ENCODE data around the gene RUSF1. TPM values are rescaled to one million over a fixed set of nuclear protein-coding genes. Genes with fewer than 3 reads are reported as not detected.
A peak's percentile ranks its signal among the peaks of the same experiment; 100 is the strongest.

The RUSF1 gene
- total and polyA plus RNA-seq, 8 donors = 39.9 to 96.7 (median 51.0) TPM

DNA sequence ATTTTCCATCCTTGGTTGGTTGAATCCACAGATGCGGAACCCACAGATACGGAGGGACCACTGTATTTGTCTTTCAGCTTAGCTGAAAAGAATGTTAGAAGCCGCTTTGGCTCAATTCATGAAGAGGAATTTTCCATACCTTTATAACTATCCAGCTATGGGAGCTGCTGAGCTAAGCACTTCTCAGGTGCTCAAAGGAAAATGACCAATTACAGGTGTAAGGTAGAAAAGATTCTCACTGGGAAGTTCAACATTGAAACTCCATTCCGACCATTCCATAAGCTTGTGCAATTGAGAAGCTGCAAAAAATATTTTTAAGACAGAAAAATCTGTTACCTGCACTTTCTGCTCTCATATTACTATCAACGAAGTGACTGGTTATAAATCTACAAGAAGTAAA lies 22.2 kb upstream of the RUSF1 start:
- H3K27ac ChIP-seq = no peak overlapping the region
- DNase-seq = no peak
- TF ChIP-seq, protein P1, sequence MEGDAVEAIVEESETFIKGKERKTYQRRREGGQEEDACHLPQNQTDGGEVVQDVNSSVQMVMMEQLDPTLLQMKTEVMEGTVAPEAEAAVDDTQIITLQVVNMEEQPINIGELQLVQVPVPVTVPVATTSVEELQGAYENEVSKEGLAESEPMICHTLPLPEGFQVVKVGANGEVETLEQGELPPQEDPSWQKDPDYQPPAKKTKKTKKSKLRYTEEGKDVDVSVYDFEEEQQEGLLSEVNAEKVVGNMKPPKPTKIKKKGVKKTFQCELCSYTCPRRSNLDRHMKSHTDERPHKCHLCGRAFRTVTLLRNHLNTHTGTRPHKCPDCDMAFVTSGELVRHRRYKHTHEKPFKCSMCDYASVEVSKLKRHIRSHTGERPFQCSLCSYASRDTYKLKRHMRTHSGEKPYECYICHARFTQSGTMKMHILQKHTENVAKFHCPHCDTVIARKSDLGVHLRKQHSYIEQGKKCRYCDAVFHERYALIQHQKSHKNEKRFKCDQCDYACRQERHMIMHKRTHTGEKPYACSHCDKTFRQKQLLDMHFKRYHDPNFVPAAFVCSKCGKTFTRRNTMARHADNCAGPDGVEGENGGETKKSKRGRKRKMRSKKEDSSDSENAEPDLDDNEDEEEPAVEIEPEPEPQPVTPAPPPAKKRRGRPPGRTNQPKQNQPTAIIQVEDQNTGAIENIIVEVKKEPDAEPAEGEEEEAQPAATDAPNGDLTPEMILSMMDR (IDR thresholded peaks at IDR 0.05) = no peak
- no peak overlapping the region for H3K4me3 ChIP-seq
- intact Hi-C loops (cut with DNase I) = no loop called here
- H3K27me3 ChIP-seq = no peaks in the 10 kb centered on the region
- H3K9me3 ChIP-seq = no peaks in the 10 kb centered on the region
- no peak for ATAC-seq
- no peak for FAIRE-seq
- H3K4me1 ChIP-seq = no peaks in the 10 kb centered on the region
- 52 to 66% methylated on average over 5 of the region's 5 CpGs for WGBS, 2 donors
- H3K36me3 ChIP-seq = no peaks in the 10 kb centered on the region

DNA sequence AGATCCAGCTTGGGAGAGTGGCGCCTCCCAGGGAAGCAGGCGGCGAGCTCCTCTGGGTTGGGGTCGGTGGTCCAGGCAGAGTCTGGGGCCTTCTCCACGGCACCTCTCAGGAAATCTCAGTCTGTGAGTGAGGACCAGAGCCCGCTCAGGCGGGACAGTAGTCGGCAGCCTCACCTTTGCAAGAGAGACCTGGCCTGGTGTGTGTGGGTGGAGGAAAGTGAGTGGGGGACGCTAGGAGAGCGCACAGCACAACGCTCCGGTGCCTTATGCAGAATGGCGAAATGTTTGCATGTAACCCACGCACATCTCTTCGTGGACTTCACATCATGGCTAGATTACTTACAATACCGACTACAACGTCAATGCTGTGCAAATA lies 21.7 kb upstream of the RUSF1 start:
- DNase-seq (no peak), FAIRE-seq (no peak), ATAC-seq (peak in 2 of 4 donors; percentile 14 to 35)
- intact Hi-C loops (cut with DNase I) = no loop called here
- H3K9me3 ChIP-seq = no peaks in the 10 kb centered on the region
- peak overlapping the region in 2 of 4 donors; percentile 30 to 39 for H3K4me3 ChIP-seq
- no peaks in the 10 kb centered on the region for H3K4me1 ChIP-seq
- WGBS, 2 donors = 7 to 16% methylated on average over 17 of the region's 17 CpGs
- TF ChIP-seq, protein P1 (IDR thresholded peaks at IDR 0.05) = no peak
- H3K27me3 ChIP-seq = no peaks in the 10 kb centered on the region
- no peaks in the 10 kb centered on the region for H3K36me3 ChIP-seq
- H3K27ac ChIP-seq = peak overlapping the region in 1 of 4 donors; percentile 35

DNA sequence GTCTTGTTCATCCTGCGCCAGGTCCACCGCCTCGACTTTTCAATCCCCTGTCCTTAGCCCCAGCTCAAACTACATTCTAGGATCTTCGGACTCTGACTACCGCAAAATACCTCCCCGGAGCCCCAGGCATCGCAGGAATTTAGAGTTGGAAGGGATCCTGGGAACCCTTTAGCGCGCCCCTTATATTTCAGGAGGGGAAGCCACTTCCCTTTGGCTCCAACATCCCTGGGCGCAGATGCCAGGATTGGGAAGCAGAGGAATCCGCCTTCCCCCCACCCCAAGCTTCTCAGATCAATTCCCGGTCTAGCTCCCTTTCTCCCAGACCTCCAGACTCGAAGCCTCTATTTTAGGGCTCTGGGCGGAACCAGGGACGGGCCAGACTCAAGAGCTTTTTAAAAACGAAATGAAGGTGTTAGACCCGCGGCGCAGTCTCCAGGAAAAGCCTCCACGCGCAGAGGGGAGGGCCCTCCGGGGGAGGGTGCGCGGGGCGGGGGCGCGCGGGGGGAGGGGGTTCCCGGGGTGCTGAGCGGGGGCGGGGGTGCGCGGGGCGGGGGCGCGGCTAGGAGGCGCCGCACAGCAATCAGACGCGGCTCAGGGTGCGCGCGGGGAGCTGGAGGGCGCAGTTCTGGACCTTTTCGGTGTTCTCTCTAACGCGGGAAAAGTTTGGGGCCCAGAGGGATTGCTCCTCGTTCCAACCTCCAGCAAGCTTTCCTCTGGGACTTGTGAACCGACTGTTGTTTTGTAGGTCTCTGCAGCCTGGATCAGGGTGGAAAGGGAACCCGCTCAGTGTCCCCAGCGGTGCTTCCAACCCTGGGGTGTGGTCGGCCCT lies 21.1 kb upstream of the RUSF1 start:
- TF ChIP-seq, protein P1 (IDR thresholded peaks at IDR 0.05) = no peak
- no peaks in the 10 kb centered on the region for H3K27me3 ChIP-seq
- peak overlapping the region in 2 of 4 donors; percentile 30 to 39 for H3K4me3 ChIP-seq
- no peak for FAIRE-seq
- H3K9me3 ChIP-seq = no peaks in the 10 kb centered on the region
- peak in 3 of 4 donors; percentile 71 to 80 (median 72) for ATAC-seq
- peak in 2 of 6 donors; percentile 19 to 35 for DNase-seq
- H3K4me1 ChIP-seq = no peaks in the 10 kb centered on the region
- H3K36me3 ChIP-seq = no peaks in the 10 kb centered on the region
- 2% methylated on average over 43 to 51 of the region's 52 CpGs for WGBS, 2 donors
- H3K27ac ChIP-seq = peak overlapping the region; percentile 11 to 46 (median 26)
- intact Hi-C loops (cut with DNase I) = no loop called here

DNA sequence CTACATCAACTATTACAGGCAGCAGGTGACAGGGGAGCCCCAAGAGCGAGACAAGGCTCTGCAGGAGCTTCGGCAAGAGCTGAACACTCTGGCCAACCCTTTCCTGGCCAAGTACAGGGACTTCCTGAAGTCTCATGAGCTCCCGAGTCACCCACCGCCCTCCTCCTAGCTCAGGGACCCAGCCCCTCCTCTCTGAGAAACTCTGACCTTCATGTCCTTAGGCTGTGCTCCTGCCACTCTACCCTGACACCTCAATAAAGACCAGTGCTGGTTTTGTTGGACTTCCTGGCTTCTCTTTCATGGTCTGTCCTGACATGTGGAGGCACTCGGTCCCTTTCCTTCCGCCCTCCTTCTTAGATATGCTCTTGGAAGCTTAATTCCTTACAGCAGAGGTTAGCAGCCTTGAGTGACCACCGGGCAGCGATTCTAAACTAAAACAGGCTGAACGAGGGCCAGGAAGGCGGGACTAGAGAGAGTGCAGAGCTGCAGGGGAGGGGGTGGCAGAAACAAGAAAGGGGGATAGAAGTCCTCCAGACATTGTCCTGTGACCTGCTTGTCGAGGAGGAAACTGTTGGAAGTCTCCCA lies 20.4 kb upstream of the RUSF1 start:
- Histone ChIP-seq H3K9me3 (no peaks in the 10 kb centered on the region), H3K4me3 (peak overlapping the region in 1 of 4 donors; percentile 39), H3K27ac (peak overlapping the region in 3 of 4 donors; percentile 11 to 35 (median 17)), H3K4me1 (no peaks in the 10 kb centered on the region), H3K27me3 (no peaks in the 10 kb centered on the region), H3K36me3 (no peaks in the 10 kb centered on the region)
- FAIRE-seq (no peak), DNase-seq (no peak), ATAC-seq (peak in 3 of 4 donors; percentile 36 to 46 (median 42))
- TF ChIP-seq, protein P1 (IDR thresholded peaks at IDR 0.05) = no peak
- intact Hi-C loops (cut with DNase I) = no loop called here
- 22% methylated on average over 11 of the region's 11 CpGs for WGBS, 2 donors

All from pancreas (tissue), 10 donors.